ENCODE data around the gene CRYGB.
"Not testable (repeated sequence)": the region's sequence is repeated elsewhere in the genome, so short reads cannot be mapped to it uniquely, and the experiment has no call there.

Gene CRYGB

GRCh38 chr2:208118918-208119317, 27.0 kb downstream of the CRYGB start:
- DNase-seq (ENCODE audit: extremely low read depth in 1 of 2, low read depth in 1 of 2): no peak

DNA sequence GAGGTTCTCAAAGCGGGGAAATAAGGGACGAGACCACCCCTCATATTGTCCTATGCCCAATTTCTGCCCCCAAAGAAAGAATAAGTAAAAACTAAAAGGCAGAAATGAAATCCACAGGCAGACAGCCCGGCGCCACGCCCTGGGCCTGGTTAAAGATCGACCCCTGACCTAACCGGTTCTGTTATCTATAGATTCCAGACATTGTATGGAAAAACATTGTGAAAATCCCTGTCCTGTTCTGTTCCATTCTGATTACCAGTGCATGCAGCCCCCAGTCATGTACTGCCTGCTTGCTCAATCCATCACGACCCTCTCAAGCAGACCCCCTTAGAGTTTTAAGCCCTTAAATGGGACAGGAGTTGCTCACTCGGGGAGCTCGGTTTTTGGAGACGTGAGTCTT, 28.6 kb downstream of the CRYGB start:
- DNase-seq (ENCODE audit: extremely low read depth in 1 of 2, low read depth in 1 of 2): not testable (repeated sequence)

- DNase-seq (ENCODE audit: extremely low read depth in 1 of 2, low read depth in 1 of 2): no peak
These were observed 33.0 kb downstream of the CRYGB start for GRCh38 chr2:208112969-208113368.

- not testable (repeated sequence) for DNase-seq (ENCODE audit: extremely low read depth in 1 of 2, low read depth in 1 of 2)
These were observed 33.6 kb downstream of the CRYGB start for GRCh38 chr2:208112273-208112745.

DNA sequence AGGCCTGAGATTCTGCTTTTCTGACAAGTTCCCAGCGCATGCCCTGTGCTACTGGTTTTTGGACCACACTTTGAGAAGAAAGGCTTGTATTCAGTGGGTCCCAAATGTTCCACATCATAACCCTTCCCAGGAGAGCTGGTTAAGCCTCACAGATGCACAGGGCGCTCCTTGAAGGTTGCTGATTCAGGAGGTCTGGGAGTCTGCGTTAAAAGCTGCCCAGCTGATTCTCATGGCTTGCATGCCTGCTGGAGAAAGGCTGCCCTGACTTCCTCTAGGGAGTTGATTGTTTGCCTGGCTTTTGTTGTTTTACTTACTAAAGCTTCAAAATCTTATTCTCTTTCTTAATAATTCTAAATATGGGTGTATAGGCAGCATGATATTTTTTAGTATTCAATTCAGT, 42.3 kb downstream of the CRYGB start:
- DNase-seq (ENCODE audit: extremely low read depth in 1 of 2, low read depth in 1 of 2): no peak

- no peak for DNase-seq (ENCODE audit: extremely low read depth in 1 of 2, low read depth in 1 of 2)
These were observed 44.0 kb downstream of the CRYGB start for GRCh38 chr2:208101716-208102631.

GRCh38 chr2:208099682-208100470, 46.1 kb downstream of the CRYGB start:
- no peak for DNase-seq (ENCODE audit: extremely low read depth in 1 of 2, low read depth in 1 of 2)

- DNase-seq (ENCODE audit: extremely low read depth in 1 of 2, low read depth in 1 of 2): not testable (repeated sequence)
These were observed 47.3 kb downstream of the CRYGB start for GRCh38 chr2:208098701-208099100.

- no peak for DNase-seq (ENCODE audit: extremely low read depth in 1 of 2, low read depth in 1 of 2)
These were observed 47.7 kb downstream of the CRYGB start for GRCh38 chr2:208098267-208098666.

GRCh38 chr2:208097801-208098200, 48.2 kb downstream of the CRYGB start:
- no peak for DNase-seq (ENCODE audit: extremely low read depth in 1 of 2, low read depth in 1 of 2)

DNA sequence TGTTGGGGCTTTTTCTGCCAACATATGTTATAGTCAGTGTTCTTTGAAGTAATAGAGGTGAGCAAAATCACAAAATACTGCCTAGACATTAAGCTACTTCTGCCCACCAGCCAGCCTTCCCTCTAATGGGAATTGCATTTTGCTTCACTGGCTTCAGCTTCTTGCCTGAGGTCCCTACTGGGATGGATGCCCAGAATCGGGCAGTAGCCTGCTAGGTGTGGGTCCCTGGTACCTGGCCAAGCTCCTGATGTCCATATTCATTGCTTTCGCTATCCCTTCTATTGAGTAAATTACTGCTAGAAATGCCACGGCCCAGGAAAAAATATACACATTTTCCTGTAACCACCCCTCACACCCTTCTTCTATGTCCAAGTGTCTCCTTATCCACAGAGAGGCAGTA, 48.6 kb downstream of the CRYGB start:
- DNase-seq (ENCODE audit: extremely low read depth in 1 of 2, low read depth in 1 of 2): no peak

DNA sequence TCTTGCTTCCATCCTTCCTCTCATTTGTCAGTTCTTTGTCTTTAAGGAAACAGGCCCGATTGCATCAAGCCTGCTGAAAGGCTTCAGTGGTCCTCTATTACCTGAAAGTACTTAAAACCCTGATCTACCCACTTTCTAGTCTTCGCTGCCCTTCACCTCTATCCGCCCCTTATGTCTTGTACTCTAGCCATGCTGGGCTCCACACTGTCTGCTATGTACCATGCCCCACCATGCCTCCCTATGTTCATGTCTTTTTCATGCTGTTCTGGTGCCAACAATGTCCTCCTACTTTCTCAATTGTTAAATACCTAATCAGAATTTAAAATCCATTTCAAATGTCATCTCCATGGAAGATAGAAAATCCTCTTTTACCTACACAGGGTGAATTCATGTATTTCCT, 49.9 kb downstream of the CRYGB start:
- no peak for DNase-seq (ENCODE audit: extremely low read depth in 1 of 2, low read depth in 1 of 2)

DNA sequence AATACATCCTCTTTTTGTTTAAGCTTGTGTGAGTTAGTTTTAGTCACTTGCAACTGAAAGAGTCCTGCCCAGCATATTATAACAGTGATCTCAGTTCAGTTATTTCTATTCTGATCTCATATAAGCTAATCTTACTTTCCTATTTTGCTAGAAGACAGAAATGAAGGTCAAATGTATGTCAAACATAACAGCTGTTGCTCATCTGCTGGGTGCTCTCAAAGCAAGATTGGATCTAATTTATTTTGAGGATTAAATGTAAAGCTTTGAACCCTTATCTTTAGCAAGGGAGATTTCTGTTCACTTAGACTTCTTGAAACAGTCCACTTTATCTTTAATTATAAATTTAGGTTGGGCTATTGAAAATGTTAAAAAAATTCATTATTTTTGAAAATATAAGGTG, 52.8 kb downstream of the CRYGB start:
- no peak for DNase-seq (ENCODE audit: extremely low read depth in 1 of 2, low read depth in 1 of 2)
